Panc1 (cell line): Measurements from ENCODE around the gene PPP2R3B.

Experiments used
- CTCF ChIP-seq: fragments of 450-650 bp; IDR thresholded peaks from 2 replicates; pipeline ENCODE4 v1.5.1; 2017; ENCODE audit warnings: mild to moderate bottlenecking
- REST ChIP-seq, 2 experiments: IDR thresholded peaks; 2 replicates each; pipeline ENCODE4 v1.6.1; 2011 to 2012; ENCODE audit warnings: low read depth in 2 of 2, control low read depth in 1 of 2, low read length in 1 of 2, mild to moderate bottlenecking in 1 of 2, moderate library complexity in 1 of 2; ENCODE audit not compliant: insufficient read depth in 1 of 2

- TF ChIP-seq CTCF (no peak), REST (IDR thresholded peaks at IDR 0.05; ENCODE audit: insufficient read depth in 1 of 2, low read depth in 2 of 2, low read length in 1 of 2) (no peak)
Observed at GRCh38 chrX:347351-348117, 39.2 kb downstream of the PPP2R3B start.
